Esophagus muscularis mucosa (tissue), 4 donors: ENCODE data around the gene KIRREL2. TPM values are rescaled to one million over a fixed set of nuclear protein-coding genes. Genes with fewer than 3 reads are reported as not detected.

Experiments used
- DNase-seq: peaks from one replicate; pipeline ENCODE4 v3.0.0-alpha.2; 2017; ENCODE audit errors: extremely low spot score
- H3K27ac ChIP-seq, 4 donors: fragments of 200-600 bp; sonication (generic); replicated peaks in 1 of 4; 1 replicate in 3 of 4; 2 replicates in 1 of 4; pipeline ENCODE4 v1.5.1; 2016 to 2019; ENCODE audit warnings: mild to moderate bottlenecking in 1 of 4
- H3K27me3 ChIP-seq, 4 donors: fragments of 200-600 bp; sonication (generic); one replicate each; pipeline versions ENCODE4 v1.5.1 to v1.6.0; 2016 to 2019
- H3K36me3 ChIP-seq, 4 donors: fragments of 200-600 bp; sonication (generic); one replicate each; pipeline ENCODE4 v1.5.1; 2016 to 2019
- H3K4me1 ChIP-seq, 4 donors: fragments of 200-600 bp; sonication (generic); one replicate each; pipeline ENCODE4 v1.5.1; 2016 to 2019
- H3K4me3 ChIP-seq, 4 donors: fragments of 200-600 bp; sonication (generic); 1 replicate in 2 of 4; 2 replicates in 2 of 4; pipeline ENCODE4 v1.5.1; 2016 to 2019; ENCODE audit warnings: mild to moderate bottlenecking in 4 of 4, moderate library complexity in 1 of 4
- H3K9me3 ChIP-seq, 4 donors: fragments of 200-600 bp; sonication (generic); 1 replicate in 3 of 4; 2 replicates in 1 of 4; pipeline ENCODE4 v1.5.1; 2016 to 2019
- EP300 ChIP-seq: sonication (generic); formaldehyde crosslinking; IDR thresholded peaks from one replicate; pipeline ENCODE4 v1.6.1; 2017; ENCODE audit warnings: antibody characterized with exemption
- POLR2A ChIP-seq: fragments of 450-650 bp; IDR thresholded peaks from one replicate; pipeline ENCODE4 v1.6.1; 2017; ENCODE audit warnings: antibody characterized with exemption, moderate library complexity, mild to moderate bottlenecking, low read depth
- POLR2AphosphoS5 ChIP-seq, 2 donors: sonication (generic); formaldehyde crosslinking; IDR thresholded peaks; one replicate each; pipeline ENCODE4 v1.6.1; 2017; ENCODE audit warnings: antibody characterized with exemption in 2 of 2
- WGBS: methylation state at CpG from one replicate; pipeline ENCODE4 v1.1.5; 2018; 5-methylcytosine and 5-hydroxymethylcytosine counted together
- intact Hi-C: fragments of 100-400 bp; cut with DNase I; formaldehyde crosslinking; loops from one replicate; pipeline ENCODE4 v1.15.1; 2023
- total RNA-seq, 4 donors: library from RNA; depleted of rRNA; stranded (reverse); fragments of >200 nt; gene quantifications; one replicate each; pipeline versions ENCODE4 v1.1.0 to v1.2.1, GENCODE V29; 2016
- TF ChIP-seq, protein P1 (sequence below), 3 experiments: fragments of 200-600 bp in 2 of 3; fragments of 450-650 bp in 1 of 3; sonication (generic) in 2 of 3; IDR thresholded peaks; one replicate each; pipeline ENCODE4 v1.5.1; 2017 to 2019; ENCODE audit warnings: antibody characterized with exemption in 3 of 3, mild to moderate bottlenecking in 2 of 3, moderate library complexity in 1 of 3

The KIRREL2 gene
- total RNA-seq, 4 donors from 2014 or later: not detected

DNA sequence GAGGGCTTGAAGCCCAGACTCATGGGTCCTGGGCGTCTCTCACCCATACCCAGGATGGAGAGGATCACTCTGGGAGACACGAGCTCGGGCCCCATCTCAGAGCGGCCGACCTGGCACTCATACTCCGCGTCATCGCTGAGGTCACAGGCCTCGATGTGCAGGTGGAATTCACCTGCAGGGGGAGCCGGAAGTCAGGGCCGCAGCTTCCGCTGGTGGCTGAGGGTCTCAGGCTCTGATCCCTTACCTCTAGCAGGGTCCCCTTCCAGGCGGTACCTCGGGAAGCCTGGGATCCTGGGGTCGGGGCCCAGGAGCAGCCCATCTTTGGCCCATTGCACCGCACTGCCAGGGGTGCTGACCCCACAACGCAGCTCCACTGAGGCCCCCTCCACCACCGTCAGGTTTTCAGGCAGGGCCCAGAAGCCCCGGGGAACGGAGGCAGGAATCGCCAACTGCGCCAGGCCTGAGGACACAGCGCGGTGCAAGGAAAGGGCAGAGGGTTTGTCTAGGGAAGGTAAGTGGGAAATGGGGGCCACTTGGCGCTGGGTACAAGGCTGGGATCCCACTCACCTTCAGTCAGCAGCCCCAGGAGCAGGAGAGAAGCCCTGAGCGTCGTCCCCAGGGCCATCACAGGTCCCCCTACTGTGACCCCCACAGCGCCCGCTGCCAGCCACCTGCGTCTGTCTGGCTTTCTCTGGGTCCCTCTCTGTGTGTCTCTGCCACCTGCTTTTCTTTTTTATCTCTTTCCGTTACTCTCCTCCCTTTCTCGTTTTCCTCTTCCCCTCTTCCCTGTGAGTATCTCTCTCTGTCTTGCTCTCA, 5.3 kb upstream of the KIRREL2 start:
- TF ChIP-seq POLR2AphosphoS5 (IDR thresholded peaks at IDR 0.05) (no peak), POLR2A (no peak), EP300 (no peak)
- TF ChIP-seq, protein P1, sequence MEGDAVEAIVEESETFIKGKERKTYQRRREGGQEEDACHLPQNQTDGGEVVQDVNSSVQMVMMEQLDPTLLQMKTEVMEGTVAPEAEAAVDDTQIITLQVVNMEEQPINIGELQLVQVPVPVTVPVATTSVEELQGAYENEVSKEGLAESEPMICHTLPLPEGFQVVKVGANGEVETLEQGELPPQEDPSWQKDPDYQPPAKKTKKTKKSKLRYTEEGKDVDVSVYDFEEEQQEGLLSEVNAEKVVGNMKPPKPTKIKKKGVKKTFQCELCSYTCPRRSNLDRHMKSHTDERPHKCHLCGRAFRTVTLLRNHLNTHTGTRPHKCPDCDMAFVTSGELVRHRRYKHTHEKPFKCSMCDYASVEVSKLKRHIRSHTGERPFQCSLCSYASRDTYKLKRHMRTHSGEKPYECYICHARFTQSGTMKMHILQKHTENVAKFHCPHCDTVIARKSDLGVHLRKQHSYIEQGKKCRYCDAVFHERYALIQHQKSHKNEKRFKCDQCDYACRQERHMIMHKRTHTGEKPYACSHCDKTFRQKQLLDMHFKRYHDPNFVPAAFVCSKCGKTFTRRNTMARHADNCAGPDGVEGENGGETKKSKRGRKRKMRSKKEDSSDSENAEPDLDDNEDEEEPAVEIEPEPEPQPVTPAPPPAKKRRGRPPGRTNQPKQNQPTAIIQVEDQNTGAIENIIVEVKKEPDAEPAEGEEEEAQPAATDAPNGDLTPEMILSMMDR (IDR thresholded peaks at IDR 0.05): no peak
- Histone ChIP-seq H3K27ac (no peak overlapping the region), H3K4me1 (peaks cover 5 to 8% (median 7%) of the 10 kb centered on the region in 4 donors), H3K27me3 (peaks cover under 1 to 96% (median 37%) of the 10 kb centered on the region in 4 donors), H3K36me3 (no peaks in the 10 kb centered on the region), H3K4me3 (no peak overlapping the region), H3K9me3 (no peaks in the 10 kb centered on the region)
- DNase-seq: no peak
- WGBS: 58% methylated on average over 22 of the region's 32 CpGs
- intact Hi-C loops: loop anchor here (10.0 kb wide), 1 partner anchor 67 kb away; no protein-coding TSS in a partner anchor

DNA sequence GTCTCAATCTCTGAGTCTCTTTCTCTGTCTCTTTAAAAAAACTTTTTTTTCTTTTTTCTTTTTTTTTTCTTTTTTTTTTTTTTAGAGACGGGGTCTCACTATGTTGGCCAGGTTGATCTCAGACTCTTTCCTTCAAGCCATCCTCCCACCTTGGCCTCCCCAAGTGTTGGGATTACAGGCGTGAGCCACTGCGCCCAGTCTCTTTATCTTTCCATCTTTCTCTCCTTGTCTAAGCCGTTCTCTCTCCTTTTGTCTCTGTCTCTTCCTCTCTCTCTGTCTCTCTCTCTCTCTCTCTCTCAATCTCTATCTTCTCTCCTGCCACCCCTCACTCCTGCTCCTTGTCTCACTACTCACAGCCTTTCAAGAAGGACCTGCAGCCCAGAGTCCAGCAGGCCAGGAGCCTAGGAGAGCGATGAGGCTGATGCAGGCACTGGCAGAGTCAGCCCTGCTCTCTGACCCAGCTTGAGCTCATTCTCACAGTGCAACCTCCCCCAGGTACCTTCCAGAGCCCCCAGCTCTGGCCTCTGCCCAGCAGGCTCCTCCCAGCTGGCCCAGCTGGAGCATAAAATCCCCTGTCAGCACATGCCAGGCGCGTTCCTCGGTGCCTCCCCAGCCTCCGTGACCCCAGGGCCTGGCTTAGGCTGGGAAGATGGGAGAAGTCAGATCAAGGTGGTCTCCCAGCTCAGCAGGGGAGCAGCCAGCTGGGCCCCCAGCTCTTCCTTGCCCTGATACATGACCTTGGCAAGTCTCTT, 4.5 kb upstream of the KIRREL2 start, which contains the start of gene NPHS1:
TSS of gene NPHS1 (minus strand) at position 476 of the 752 bp plus-strand sequence. CDS start 667 bp downstream, outside the sequence.
- H3K27ac ChIP-seq: no peak within 1 kb of the TSS
- 74% methylated on average over 6 of the region's 9 CpGs for WGBS
- TF ChIP-seq POLR2AphosphoS5 (IDR thresholded peaks at IDR 0.05) (no peak), EP300 (no peak), POLR2A (no peak)
- TF ChIP-seq, protein P1 (IDR thresholded peaks at IDR 0.05): no peak
- DNase-seq: no peak
- intact Hi-C loops: loop anchor here (10.0 kb wide), 1 partner anchor 67 kb away; no protein-coding TSS in a partner anchor
- H3K9me3 ChIP-seq: no peaks in the 10 kb centered on the region
- no peaks in the 10 kb centered on the region for H3K36me3 ChIP-seq
- H3K4me1 ChIP-seq: peaks cover 13 to 15% (median 14%) of the 10 kb centered on the region in 4 donors
- H3K27me3 ChIP-seq: peaks cover 4 to 98% (median 44%) of the 10 kb centered on the region in 4 donors
- no peak within 1 kb of the TSS for H3K4me3 ChIP-seq

DNA sequence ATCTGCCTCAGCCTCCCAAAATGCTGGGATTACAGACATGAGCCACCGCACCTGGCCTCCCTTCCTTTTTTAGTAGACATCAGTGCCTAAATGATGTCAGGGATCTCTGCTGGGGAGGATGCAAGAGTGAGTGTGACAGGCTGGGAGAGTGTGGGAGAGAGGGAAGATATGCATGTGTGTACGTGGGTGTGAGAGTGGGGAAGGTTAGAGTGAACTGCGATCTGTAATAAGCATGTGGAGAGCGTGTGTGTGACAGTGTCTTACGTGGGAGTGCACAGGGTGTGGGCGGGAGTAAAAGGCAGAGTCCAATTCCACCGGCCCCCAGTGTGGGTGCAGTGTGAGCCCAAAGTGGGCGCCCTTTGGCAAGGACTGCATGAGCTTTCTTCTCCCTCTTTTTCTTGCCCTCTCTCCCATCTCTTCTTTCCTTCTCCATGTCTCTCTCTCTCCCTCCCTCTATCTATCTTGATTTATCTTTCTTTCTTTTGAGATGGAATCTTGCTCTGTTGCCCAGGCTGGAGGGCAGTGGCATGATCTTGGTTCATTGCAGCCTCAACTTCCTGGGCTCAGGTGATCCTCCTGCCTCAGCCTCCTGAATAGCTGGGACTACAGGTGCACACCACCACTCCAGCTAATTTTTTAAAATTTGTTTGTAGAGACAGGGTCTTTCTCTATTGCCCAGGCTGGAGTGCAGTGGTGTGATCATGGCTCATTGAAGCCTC, 3.5 kb upstream of the KIRREL2 start:
- TF ChIP-seq POLR2AphosphoS5 (IDR thresholded peaks at IDR 0.05) (no peak), EP300 (no peak), POLR2A (no peak)
- TF ChIP-seq, protein P1 (IDR thresholded peaks at IDR 0.05): no peak
- no peak for DNase-seq
- 66% methylated on average over 8 of the region's 8 CpGs for whole genome bisulfite sequencing
- intact Hi-C loops: loop anchor here (10.0 kb wide), 1 partner anchor 68 kb away; no protein-coding TSS in a partner anchor
- Histone ChIP-seq H3K27me3 (peaks cover 4 to 97% (median 42%) of the 10 kb centered on the region in 4 donors), H3K27ac (no peak overlapping the region), H3K4me3 (no peak overlapping the region), H3K4me1 (peaks cover 14 to 17% (median 15%) of the 10 kb centered on the region in 4 donors), H3K36me3 (no peaks in the 10 kb centered on the region), H3K9me3 (no peaks in the 10 kb centered on the region)

DNA sequence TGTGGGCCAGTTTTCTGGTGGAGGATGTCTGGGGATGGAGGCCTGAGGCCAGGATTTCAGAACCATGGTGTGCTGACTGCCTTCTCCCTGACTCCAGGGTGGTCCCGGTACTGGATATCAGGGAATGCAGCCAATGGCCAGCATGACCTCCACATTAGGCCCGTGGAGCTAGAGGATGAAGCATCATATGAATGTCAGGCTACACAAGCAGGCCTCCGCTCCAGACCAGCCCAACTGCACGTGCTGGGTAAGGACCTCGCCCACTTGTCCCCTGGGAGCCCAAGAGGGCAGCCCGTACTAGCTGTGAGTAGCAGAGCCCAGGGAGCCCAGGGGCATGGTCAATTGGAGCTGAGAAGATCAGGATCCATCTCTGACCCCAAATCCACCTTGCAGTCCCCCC, 1.6 kb downstream of the KIRREL2 start:
- H3K9me3 ChIP-seq: no peaks in the 10 kb centered on the region
- DNase-seq: no peak
- TF ChIP-seq POLR2AphosphoS5 (IDR thresholded peaks at IDR 0.05): no peak
- TF ChIP-seq POLR2A: no peak
- TF ChIP-seq, protein P1 (IDR thresholded peaks at IDR 0.05): no peak
- TF ChIP-seq EP300: no peak
- intact Hi-C loops: loop anchor here (10.0 kb wide), 1 partner anchor 74 kb away; no protein-coding TSS in a partner anchor
- H3K4me3 ChIP-seq: no peak overlapping the region
- H3K27ac ChIP-seq: no peak overlapping the region
- no peaks in the 10 kb centered on the region for H3K36me3 ChIP-seq
- 81% methylated on average over 2 of the region's 6 CpGs for WGBS
- peaks cover 4 to 96% (median 43%) of the 10 kb centered on the region in 4 donors for H3K27me3 ChIP-seq
- H3K4me1 ChIP-seq: peaks cover 14 to 25% (median 20%) of the 10 kb centered on the region in 4 donors
